HTR-8/SVneo (cell line): ENCODE results near the gene UNC5C.

Experiments
- DNase-seq: peaks from one replicate; pipeline ENCODE4 v3.0.0; 2011; ENCODE audit warnings: low spot score, mixed read lengths; ENCODE audit not compliant: insufficient read length
- FAIRE-seq: peaks from 2 replicates; lab custom pipeline; 2011; peaks lifted over from hg19 to GRCh38; lab: Jason Lieb, UNC

UNC5C gene

DNA sequence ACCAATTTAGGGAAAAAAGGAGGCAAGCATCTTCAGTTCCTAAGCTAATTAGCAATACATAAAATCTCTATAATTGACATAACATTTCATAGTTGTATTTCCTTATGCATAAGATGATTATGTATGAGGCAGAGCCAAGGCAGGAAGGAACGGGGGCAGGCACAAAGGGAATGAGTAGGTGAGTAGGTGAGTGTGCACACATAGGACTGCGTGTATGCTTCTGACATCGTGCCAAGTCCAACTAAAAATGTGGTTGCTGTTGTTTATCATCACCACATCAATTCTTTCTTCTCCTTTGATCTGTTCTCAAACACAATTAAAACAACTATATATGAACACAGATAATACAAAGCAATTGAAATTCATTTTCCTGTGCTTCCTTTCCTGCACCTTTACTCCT, 131.2 kb downstream of the UNC5C start:
- no peak for FAIRE-seq
- no peak for DNase-seq

DNA sequence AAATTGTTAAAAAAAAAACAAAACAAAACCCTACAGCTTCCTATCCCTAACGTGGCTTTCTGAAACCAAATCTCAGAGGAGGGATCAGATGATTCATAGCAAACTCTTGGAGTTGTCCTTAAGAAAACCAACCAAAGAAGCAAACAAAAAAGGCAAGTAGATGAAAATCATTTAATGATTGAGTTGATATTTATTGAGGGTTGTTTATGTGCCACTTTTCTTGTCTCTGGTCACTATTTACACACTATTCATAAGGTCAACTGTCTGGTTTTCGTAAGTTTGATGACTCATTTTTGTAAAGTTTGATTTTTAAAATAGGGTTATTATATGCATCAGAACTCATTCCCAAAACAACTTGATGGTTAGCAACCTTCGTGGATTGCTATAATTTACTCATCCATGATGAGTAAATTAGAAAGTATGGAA, 133.4 kb downstream of the UNC5C start:
- DNase-seq: no peak
- no peak for FAIRE-seq

DNA sequence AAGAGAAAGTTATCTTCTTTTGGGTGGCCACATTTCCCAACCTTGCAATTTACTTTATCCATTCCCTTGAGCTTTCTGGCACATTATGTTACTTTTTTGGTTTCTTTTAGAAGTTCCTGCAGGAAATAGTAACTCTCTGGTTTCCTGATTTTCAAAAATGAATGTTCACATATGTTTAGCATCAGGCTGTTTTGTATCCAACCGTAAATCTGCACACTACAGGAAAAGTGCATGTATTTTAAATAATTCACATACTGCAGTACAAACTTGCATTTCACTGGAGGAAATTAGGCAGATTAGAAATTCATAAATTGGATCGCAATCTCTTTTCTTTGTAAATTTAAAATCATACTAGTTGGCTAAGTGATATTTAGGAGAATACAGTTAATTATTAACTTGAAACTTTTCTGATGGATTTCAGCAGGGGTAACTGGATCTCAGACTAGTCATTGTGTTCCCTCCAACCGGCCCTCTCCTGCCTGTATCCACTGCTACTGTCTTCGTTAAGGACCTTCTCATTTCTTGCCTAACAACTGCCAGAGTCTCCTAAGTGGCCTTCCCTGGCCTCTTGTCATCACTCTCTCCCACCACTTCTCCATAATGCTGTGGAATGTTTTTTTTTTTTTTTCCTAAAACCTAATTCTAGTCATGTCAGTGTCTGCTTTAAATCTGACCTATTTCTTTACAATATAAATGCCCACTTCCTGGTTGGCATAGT, 137.2 kb downstream of the UNC5C start:
- DNase-seq: no peak
- no peak for FAIRE-seq

DNA sequence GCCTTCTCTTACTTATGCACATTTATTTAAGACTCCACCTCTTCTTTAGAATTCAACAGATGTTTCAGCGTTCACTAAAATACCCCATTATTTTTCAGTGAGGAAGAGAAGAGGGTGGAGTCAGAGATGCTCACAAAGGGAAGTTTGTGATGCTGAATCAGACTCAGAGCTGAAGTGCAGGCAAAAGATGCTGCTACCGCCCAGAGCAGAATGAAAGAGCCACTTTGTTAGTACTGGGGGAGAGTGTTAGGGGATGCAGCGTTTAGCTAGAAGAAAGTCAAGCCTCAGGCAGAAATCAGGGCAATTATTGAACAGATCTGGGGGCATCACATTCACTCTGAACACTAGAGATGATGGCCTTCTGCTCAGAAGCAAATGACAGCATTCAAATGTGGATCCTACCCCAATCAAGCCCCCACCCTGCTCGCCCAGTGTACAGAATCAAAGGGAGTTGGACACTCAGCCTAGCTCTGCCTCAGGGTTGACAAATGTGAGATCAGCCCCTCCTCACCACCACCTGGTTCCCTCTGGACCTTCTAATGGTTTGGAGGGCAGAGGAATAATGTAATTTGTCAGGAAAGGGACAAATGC, 138.3 kb downstream of the UNC5C start:
- FAIRE-seq: no peak
- no peak for DNase-seq

DNA sequence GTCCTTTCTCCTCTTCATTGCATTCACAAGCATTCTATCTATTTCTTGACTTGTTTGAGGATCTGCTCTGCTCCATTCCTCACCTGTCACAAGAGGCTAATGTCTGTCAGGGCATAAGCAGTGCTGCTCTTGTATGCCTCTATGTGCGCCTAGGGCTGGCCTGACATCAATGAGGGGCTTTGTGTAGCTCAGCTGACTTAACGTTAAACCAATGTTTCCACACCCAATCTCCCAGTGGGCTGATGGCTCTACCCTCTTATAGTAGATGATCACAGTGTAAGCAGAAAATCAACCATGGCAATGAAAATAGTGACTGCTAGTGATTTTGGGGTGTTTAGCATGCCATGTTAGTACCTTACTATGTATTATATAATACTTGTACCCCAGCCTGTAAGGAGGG, 139.0 kb downstream of the UNC5C start:
- no peak for DNase-seq
- FAIRE-seq: no peak

DNA sequence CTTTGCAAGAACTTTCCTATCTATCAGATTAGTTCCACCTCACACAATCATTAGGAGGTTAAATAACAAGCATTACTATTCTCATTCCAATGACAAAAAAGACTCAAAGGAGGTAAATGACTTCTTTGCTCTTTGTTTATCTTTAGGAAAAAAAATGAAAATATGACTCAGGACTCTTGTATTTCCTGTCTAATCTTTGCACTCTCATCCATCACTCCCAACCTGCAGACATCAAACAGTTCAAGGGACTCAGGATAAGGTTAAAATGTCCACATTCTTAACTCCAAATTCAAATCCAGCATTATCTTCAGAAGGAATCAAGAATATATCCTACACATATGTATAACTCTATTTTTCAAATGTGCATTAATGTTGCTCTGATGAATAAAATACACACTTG, 139.6 kb downstream of the UNC5C start:
- no peak for DNase-seq
- FAIRE-seq: no peak

DNA sequence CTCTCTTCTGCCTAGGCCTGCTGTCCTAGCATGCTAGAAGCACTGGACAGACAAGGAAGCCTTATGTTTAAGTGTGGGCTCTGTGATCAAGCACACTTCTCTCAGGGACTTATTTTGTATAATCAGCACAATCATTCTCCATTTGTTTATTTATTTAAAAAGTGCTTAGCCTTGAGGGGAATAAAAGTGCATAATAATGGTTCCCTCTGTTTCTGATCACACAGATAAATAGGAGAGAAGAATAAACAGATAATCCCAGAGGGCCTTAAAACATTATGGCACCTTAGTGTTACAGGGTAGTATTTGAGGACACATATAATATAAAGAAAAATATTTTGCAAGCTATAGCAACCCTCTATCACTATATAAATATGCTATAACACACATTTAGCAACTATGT, 146.5 kb downstream of the UNC5C start:
- no peak for FAIRE-seq

DNA sequence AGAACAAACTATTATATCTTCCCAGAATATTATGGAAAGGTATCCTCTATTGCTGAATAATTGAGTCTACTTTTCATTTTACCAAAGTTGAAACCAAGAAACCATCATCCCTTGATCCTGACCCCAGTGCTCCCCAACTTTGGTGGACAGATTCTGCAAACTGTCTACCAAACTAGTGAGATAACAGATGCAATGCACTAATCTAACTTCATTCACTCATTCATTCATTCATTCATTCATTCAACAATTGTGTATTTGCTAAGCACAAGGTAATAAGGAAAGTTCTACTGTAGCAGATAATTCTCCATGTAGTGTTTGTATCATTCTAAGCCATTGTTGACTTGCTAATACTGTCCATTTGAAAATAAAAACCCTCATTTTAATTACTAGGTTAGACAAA, 150.6 kb downstream of the UNC5C start:
- DNase-seq: no peak
- no peak for FAIRE-seq

More for the DNA sequence above, 146.5 kb downstream of the UNC5C start:
- DNase-seq: no peak

DNA sequence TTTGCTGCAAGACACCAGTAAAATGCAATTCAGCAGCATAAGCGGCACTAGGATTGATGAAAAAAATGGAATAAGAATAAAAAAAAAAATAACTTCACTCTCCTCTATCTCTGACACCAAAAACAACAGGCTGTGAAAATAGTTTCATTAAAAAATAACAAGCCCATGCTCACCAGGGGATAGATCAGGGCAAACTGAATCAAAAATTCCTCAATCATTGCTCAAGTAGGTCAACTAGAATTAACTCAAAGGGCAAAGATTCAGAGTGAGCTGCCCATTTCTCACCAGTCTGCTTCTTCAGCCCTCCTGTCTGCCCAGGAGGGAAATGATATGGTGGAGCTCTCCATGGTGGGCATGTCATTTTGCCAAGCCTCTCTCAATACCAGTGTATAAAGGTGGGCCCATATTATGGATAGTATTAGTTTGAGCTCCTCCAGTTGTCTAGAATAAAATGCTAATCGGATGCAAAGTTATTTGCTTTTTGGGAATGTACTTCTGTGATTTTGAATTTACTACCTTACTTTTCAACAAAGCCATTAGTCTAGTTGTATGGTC, 153.9 kb downstream of the UNC5C start:
- FAIRE-seq: no peak
- DNase-seq: no peak

DNA sequence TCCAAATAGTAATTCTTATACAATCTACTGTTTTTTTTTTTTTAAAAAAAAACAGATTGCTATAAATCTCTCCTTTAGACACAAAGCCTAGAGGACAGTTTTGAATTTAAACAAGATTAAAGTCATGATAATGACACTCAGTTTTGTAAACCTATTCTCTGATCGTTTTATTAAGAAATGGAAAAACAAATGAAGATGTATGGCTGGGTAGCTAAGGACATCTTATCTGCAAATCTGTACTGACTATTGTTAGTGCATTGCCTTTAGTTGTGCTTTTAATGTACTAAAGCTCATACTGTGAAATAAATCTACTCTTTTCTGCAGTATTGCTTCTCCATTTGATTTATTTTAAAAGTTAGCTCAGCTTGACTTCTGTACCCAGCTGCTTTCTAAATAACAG, 155.0 kb downstream of the UNC5C start:
- FAIRE-seq (no peak), DNase-seq (no peak)

DNA sequence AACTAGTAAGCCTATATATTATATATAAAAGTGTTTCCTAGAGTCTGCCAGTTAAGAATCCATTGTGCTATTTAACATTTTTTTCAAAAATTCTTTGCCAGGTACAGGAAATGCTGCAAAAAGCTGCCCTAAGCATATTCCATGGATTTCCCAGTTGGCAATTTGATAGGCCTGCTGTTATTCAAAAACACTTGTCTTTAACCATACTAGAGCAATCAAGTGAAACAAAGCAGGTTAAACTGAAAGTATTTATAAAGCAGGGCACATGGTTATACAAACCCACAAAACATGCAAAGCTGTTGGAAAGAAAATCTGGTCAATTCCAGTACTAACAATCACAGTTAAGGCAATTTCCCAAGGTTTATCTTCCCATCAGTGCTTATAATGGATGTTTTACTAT, 159.9 kb downstream of the UNC5C start:
- DNase-seq (no peak), FAIRE-seq (no peak)

DNA sequence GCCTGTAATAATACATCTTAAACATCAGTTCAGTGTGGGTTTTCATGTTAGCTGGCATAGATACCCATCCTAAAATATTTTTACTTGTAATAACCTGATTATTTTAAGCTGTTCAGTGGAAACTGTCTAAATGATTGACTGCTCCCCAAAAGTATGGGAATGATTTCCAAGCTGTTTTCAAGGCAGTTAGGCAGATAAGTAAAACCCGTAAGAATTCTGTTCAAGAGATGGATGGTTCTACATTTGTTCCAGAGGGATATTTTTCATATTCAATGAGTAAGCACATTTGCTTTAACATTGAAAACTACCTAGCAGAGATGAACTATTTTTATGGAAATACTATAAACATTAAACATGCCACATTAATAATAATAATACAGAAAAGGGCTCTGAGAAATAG, 161.1 kb downstream of the UNC5C start:
- DNase-seq: no peak
- FAIRE-seq: no peak

DNA sequence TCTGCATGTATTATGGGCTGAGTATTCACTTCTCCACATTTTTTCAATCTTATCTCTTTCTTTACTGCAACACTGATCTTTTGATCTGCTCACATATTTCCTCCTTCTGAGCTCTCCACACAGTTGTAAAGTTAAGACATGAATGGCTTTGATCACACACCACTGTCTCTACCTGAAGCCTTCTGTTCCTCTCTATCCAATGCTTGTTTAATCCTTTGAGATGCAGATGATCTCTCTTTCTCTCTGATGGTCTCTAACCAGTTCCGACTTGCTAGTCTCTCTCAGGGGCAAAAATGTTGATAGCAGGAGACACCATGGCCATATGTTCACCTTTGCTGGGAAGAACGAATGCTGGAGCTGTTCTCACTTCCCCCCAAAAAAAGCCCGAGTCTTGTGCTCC, 162.4 kb downstream of the UNC5C start:
- DNase-seq (no peak), FAIRE-seq (no peak)

DNA sequence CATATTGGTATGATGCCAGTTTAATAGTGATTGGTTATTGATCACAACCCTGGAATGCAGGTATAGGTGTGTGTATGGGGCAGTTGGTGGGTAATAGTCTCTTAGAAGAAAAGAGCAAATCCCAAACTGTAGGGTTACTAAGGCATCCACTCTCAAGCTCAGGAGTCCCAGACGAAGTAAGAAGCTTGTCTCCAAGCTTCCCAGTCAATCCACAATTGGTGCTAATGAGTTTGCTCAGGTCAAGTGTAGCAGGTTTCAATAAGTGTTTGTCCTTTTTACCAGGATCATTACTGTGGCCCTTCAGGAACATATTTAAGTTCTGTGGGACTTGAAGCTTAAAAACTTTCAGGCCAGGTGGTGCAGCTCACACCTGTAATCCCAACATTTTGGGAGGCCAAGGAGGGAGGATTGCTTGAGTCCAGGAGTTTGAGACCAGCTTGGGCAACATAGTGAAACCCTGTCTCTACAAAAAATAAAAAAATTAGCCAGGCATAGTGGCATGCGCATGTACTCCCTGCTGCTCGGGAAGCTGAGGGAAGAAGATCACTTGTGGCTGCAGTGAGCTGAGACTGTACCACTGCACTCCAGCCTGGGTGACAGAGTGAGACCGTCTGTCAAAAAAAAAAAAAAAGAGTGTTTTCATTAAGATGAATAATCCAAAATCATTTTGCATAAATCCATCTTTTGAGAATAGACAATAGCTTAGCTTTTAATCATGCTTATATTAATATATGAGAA, 166.8 kb downstream of the UNC5C start:
- DNase-seq (no peak), FAIRE-seq (no peak)

DNA sequence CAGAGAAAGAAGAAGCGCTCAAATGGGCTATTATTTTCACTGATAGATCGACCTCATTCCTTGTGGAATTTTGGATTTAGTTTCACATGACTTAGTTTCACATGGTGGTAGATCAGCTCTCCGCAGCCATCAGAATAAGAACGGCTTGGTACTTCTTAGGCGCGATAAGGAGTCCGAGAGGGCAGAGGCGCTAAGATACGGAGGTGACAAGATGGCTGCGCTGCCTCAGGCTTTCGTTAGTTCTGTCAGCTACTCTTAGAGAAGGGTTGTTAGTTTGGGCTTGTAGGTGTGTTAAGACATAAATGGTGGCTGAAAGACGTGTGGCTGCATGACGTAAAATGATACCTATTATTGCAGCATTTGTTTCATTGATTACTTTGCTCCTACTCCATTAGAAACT, 169.1 kb downstream of the UNC5C start:
- DNase-seq (no peak), FAIRE-seq (no peak)

DNA sequence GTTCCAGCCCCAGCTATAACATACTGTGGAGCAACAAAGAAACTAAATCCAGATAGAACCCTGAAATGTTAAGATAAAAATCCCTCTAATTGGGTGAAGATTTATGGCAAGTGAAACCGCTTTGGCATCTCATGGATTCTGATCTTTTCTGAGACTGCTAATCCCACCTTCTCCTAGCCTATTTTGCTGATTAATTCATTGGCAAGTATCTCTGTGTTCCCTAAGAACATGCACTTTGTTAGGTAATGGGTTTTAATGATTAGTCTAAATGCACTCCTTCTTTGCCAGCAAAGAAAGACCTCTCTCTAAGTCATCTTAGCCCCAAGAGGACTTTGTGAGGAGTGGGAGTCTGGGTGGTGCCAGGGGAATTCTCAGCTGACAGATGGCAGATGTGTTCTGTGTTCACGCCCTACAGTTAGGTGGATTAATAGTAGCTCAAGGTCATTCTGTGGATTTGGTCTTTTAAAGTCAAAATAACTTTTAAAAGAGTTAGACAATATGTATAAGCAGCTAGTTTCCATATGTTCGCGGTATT, 171.3 kb downstream of the UNC5C start:
- FAIRE-seq: no peak
- DNase-seq: no peak

DNA sequence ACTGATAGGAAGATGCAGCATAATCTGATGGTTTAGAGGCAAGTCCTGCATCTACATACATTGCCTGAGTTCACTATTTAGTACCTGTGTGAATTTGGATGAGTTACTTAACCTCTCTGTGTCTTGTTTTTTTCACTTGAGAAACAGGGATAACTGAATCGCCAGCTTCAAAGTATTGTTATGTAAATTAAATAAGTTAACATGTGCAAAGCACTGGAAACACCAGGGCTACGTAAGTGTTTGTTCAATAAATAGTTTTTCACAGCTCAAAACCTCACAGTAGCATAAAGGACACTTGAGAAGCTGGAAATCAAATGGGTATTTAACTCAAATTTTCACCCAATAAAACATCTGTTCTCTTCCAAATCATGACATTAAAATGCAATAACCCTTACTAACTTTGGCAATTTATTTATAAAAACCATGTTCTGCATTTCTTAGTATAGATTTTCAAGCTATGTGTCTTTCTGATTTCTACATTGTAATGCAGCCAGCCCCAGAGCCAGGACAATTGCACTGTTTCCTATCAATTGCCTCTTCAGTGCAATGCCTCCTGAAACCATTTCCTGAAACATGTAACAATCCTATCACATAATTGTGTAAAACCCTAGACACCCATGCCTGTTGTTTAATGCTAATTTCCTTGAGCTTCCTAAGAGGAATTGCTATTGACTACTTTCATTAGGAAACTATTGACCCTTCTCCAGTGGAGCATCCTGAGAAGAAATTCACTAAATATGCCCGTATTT, 177.1 kb downstream of the UNC5C start:
- DNase-seq (no peak), FAIRE-seq (no peak)

DNA sequence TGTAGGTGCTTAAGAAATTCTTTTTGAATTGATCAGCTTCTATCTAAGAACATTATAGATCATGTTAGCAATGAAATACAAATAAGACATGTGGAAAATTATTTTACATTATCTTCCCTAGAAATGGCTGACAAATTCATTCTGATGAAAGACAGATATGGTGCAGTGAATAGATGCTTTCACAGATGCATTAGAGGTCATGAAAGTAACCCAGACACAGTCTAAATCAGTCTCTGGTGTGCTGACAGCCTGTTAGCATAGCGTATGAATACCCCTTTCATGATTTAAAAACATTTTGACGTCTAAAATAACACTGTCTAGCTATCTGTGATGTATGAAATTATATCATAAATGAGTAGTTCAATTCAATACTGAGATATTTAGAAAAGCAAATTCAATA, 180.9 kb downstream of the UNC5C start:
- DNase-seq (no peak), FAIRE-seq (no peak)

DNA sequence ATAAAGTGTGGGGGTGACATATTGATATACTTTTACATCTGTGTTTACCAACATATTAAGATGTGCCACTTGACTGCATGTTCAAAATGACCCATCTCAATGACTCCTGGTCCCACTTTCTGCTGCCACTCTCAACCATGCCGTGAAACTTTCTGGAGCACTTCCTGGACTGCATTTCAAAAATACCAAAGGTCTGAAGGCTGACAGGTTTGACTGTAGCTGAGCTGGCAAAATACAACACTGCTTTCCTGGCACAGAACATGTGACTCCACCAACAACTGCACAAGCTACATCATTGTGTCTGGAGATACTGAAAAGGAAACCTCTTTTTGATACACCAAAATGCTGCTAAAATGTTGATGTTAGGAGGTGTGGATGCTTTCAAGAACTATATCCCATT, 184.8 kb downstream of the UNC5C start:
- FAIRE-seq: no peak
- no peak for DNase-seq

DNA sequence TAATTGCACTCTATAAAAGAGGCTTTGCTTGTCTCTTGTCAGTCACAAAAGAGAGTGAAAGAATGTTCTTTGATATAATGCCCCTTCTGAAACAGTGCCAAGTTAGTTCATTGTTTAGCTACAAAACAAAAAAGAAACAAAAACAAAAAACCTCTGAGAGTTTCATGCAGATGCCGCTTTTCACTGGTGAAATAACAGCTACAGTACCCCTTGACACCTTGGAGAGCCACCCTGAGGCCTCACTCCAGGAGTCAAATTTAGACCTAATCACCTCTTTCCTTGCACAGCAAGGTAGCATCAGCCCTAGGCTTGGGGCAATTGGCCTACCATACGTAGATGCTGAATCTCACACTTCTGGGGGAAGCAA, 185.2 kb downstream of the UNC5C start:
- DNase-seq: no peak
- no peak for FAIRE-seq
